CMK (cell line): ENCODE measurements around the gene SPON1.
"Not testable (repeated sequence)": the region's sequence is repeated elsewhere in the genome, so short reads cannot be mapped to it uniquely, and the experiment has no call there.

Experiments used
- DNase-seq: peaks from one replicate; pipeline ENCODE4 v3.0.0-alpha.2; 2010; ENCODE audit warnings: low read depth

SPON1 gene

DNA sequence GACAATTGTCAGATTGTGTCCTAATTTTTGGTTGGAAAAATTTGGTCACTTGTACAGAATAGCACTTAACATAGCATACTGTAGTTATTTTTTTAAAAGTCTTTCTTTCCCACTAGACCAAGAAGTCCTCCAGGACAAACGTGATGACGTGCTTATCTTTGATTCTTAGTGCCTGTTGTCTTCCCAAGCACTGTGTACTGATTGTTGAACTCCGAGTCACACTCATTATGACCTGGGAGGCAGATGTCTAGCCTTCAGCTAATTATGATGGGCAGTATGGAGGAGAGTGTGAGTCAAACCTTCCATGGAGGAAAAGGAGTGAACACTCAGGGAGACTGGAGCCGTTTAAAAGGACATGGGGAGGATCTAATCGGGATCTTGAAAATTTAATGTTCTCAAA, 119.8 kb downstream of the SPON1 start:
- no peak for DNase-seq

GRCh38 chr11:14088861-14089260, 126.3 kb downstream of the SPON1 start:
- not testable (repeated sequence) for DNase-seq

GRCh38 chr11:14089690-14090462, 127.4 kb downstream of the SPON1 start:
- no peak for DNase-seq

- not testable (repeated sequence) for DNase-seq
Measured at GRCh38 chr11:14090631-14091030, 128.1 kb downstream of the SPON1 start.

DNA sequence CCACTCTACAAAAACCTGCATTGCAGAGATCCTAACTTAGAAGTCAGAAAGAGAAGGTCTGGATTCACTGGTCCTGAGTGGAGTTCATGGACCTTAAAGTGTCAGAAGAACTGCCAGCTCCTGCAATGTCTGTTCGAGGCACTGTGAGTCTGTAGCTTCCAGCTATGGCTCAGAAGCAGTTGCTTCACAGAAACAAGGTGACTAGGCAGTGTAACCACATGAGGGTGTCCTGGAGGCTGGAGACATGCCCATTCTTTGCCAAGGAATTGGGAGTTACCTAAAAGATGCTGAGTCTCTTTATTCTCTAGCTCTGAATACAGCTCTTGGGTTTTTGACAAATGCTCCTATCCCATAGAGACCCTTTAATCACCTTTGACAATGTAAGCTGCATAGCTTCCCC, 130.5 kb downstream of the SPON1 start:
- DNase-seq, result no peak

DNA sequence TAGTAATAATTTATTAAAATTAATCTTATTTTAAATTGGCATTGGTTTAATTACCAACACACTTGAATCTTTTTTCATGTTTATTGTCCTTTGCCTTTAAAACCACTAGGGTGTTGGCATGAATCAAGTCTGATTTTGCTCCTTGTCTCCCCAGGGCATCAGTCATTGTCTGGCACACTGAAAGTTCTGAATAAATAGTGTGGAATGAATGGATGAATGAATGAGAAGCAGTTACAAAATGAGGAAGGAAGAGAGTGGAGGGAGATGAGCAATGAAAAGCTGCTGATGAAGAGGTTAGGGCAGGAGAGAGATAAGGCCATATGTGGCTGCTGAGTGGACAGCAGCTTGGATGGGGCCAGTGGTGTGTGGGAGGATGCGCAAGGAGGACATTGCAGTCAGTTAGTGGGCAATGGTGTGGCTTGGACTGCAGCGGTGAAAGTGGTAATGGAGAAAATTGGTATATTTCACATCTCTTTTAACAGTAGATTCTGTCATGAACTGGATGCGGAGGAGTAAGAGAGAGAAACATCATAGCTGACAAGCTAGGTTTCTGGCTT, 132.0 kb downstream of the SPON1 start:
- DNase-seq, result peak; percentile 22

GRCh38 chr11:14095882-14096281, 133.4 kb downstream of the SPON1 start:
- DNase-seq, result no peak

- no peak for DNase-seq
Measured at GRCh38 chr11:14096606-14097005, 134.1 kb downstream of the SPON1 start.

DNA sequence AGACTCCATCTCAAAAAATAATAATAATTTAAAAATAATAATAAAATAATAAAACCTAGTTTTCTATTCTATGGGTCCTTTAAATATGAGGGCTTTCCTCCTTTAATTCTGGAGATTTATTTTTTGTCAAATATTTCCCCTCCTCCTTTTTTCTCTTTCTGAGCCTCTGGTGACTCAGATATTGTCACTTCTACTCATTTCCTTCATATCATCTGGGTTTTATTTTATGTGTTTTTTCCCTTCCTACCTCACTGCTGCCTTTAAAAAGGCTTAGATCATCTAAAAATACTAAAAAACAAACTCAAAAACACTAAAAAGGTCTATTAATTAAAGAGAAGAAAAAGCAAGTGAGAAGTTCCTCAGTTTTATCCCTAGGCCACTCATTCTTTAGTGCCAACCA, 138.9 kb downstream of the SPON1 start:
- no peak for DNase-seq

GRCh38 chr11:14102766-14103165, 140.2 kb downstream of the SPON1 start:
- no peak for DNase-seq

GRCh38 chr11:14105446-14105845, 142.9 kb downstream of the SPON1 start:
- no peak for DNase-seq

- no peak for DNase-seq
Measured at GRCh38 chr11:14106303-14107049, 144.0 kb downstream of the SPON1 start.

DNA sequence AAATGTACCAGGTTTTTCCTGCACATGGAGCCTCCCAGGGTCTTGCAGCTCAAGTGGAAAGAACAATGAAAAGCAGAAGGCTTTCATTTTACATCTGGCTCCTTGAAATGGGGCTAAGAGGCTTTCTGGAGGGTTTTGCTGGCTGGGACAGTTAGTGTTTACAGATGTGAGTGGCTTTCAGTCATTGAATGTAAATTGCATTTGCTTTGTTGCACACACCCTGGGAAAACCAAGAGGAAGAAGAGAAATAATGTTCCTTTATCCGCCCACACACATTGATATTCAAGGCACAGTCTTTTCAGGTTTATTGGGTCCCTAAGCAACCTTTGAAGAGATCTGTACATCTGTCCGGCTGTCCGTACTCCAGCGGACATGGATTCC, 144.5 kb downstream of the SPON1 start:
- DNase-seq, result no peak

- no peak for DNase-seq
Measured at GRCh38 chr11:14109742-14110141, 147.2 kb downstream of the SPON1 start.

DNA sequence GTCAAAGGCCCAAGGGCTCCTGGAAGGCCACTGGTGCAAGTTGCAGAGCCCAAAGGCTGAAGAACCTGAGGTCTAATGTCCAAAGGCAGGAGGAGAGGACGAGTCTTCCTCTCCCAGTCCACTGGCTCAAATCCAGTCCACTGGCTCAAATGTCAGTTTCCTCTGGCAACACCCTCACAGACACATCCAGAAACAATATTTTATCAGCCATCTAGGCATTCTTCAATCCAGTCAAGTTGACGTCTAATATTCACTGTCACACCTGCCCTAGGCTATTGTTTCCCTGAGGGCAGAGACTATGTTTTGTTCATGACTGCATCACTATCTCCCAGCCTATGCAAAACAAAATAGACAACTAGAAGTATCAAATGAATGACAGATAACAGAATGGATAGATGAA, 148.1 kb downstream of the SPON1 start:
- no peak for DNase-seq

GRCh38 chr11:14111496-14111895, 149.0 kb downstream of the SPON1 start:
- no peak for DNase-seq

GRCh38 chr11:14112721-14113120, 150.2 kb downstream of the SPON1 start:
- DNase-seq, result no peak

GRCh38 chr11:14114269-14114668, 151.7 kb downstream of the SPON1 start:
- DNase-seq, result no peak

DNA sequence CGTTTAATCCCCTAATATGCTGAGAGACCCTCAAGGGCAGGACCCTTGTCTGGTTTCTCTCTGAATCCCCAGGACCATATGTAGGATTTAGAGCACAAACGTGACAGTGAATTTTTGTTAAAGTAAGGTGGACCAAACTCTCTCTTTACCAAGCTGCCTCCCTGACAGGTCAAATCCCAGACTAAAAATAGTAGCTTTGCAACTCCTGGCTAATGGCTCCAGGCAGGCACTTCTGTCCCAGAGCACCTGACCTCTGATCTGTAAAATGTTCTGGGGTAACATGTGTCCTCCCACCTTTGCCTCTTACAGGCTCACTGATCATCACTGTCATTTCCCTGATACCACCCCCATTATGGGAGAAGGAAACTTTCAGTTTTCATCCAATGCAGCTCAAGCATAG, 152.3 kb downstream of the SPON1 start:
- no peak for DNase-seq

DNA sequence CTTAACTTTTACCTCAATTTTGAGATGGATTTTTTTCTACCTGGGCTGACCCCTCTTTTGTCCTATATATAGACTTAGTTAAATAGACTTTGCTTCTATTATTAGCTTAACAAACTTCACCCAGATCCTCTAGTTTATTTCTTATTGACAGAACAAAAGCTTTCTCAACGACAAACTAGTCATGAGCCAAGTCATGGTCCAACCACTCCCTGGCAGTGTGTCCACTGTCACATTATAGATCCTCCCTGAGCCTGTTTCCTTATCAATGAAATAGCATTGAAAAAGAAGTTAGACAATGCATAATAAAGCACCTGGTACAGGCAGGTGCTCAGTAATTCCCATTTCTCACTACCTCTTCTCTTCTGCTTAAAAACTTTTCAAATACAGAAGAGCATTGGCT, 155.1 kb downstream of the SPON1 start:
- DNase-seq, result no peak

DNA sequence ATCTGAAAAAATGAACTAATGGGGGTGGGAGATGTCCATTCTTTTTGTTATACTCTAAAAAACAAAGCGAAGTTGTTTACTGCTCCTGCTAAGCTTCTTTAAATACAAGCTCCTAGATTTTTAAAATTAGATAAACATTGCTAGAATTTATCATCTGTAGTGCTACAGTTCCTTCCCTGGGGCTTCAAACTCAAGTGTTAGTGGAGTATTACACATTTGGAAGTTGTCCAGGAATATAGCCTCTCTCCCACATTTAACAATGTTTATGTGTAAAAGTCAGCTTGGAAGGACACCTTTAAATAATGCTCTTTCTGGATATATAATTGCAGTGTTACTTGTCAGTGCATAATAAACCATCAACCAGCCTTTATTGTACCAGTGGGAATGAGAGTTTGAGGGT, 155.5 kb downstream of the SPON1 start:
- DNase-seq, result no peak

- DNase-seq, result peak; percentile 5
Measured at GRCh38 chr11:14119357-14119756, 156.8 kb downstream of the SPON1 start.

DNA sequence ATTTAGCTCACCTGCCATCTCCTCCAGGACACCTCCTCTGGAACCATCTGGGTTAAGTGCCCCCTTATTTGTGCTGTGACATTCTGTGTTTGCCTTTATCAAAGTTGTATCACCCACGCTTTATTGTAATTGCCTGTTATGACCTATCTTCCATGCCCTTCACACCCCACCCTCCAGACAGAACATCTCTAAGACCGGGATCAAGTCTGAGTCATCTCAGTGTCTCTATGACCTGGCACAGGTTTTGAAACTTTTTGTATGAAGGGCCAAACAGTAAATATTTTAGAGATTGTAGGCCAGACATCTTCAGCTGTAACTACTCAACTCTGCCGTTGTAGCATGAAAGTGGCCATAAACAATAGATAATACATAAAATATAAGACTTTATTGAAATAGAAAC, 161.8 kb downstream of the SPON1 start:
- no peak for DNase-seq
